ENCODE data around the gene CIBAR2. TPM values are rescaled to one million over a fixed set of nuclear protein-coding genes. Genes with fewer than 3 reads are reported as not detected.
A peak's percentile ranks its signal among the peaks of the same experiment; 100 is the strongest.

The CIBAR2 gene
- total RNA-seq, 1 experiment from 2014 or later: not detected

DNA sequence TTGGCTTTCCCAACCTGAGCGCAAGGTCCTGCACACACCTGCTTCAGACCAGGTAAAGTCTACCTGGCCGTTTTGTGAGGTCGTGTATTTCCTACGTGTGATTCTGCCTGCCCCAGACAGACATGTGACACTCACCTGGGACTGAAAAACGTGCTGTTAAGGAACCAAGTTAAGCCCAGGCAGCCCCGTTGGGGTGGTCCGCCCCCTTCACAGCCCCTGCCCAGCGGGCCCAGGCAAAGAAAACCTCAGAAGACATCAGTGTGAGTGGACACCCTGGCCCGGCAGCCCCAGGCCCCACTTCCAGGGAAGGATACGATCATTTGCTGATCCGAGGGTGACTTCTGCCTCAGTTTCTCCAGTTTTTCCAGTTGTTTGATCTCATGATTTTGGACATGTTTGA lies 4.7 kb downstream of the CIBAR2 start:
- no peaks in the 10 kb centered on the region for H4K20me1 ChIP-seq (ENCODE audit: insufficient read depth, low read depth, low read length)
- no peak overlapping the region for H3K4me3 ChIP-seq (ENCODE audit: low read length)
- H2AFZ ChIP-seq (ENCODE audit: low read length): no peak overlapping the region
- H3K4me1 ChIP-seq (ENCODE audit: low read length): peaks cover 7% of the 10 kb centered on the region; the same call in 1 of the 2 replicates
- no peak overlapping the region for H3K27ac ChIP-seq (ENCODE audit: low read length)
- H3K9me2 ChIP-seq (replicated peaks; ENCODE audit: insufficient read depth, low read length): no peaks in the 10 kb centered on the region
- no peaks in the 10 kb centered on the region for H3K27me3 ChIP-seq (ENCODE audit: low read length)
- H3K4me2 ChIP-seq (ENCODE audit: low read depth, low read length, poor library complexity, severe bottlenecking): no peak overlapping the region
- H3K36me3 ChIP-seq (ENCODE audit: insufficient read depth, low read length): no peaks in the 10 kb centered on the region
- H3K9me3 ChIP-seq (ENCODE audit: low read length): no peaks in the 10 kb centered on the region
- H3K79me2 ChIP-seq (ENCODE audit: low read length): no peaks in the 10 kb centered on the region
- DNase-seq: no peak
- H3K9ac ChIP-seq (ENCODE audit: low read length): no peak overlapping the region

DNA sequence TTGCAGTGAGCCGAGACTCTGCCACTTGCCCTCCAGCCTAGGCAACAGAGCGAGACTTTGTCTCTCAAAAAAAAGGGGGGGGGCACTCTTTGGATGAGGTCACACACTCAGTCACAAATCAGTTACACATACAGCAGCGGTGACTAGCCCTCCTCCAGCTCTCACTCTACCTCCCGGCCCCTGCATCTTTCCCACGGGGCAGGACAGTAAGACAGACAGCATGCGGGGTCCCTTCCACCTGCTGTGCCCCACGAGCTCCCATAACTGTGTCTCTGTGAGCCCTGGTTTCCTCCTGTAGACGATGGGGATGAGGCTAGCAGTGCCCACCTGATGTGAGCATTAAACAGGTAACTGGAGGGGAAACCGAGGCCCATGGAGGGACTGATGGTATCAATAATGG lies 5.2 kb downstream of the CIBAR2 start:
- Histone ChIP-seq H3K4me2 (ENCODE audit: low read depth, low read length, poor library complexity, severe bottlenecking) (no peak overlapping the region), H3K27me3 (ENCODE audit: low read length) (no peaks in the 10 kb centered on the region), H3K9me3 (ENCODE audit: low read length) (no peaks in the 10 kb centered on the region), H3K9me2 (replicated peaks; ENCODE audit: insufficient read depth, low read length) (no peaks in the 10 kb centered on the region), H3K27ac (ENCODE audit: low read length) (no peak overlapping the region), H3K4me3 (ENCODE audit: low read length) (no peak overlapping the region), H4K20me1 (ENCODE audit: insufficient read depth, low read depth, low read length) (no peaks in the 10 kb centered on the region), H3K9ac (ENCODE audit: low read length) (no peak overlapping the region), H3K79me2 (ENCODE audit: low read length) (no peaks in the 10 kb centered on the region), H3K36me3 (ENCODE audit: insufficient read depth, low read length) (no peaks in the 10 kb centered on the region), H3K4me1 (ENCODE audit: low read length) (peaks cover 7% of the 10 kb centered on the region; the same call in 1 of the 2 replicates), H2AFZ (ENCODE audit: low read length) (no peak overlapping the region)
- DNase-seq: no peak

DNA sequence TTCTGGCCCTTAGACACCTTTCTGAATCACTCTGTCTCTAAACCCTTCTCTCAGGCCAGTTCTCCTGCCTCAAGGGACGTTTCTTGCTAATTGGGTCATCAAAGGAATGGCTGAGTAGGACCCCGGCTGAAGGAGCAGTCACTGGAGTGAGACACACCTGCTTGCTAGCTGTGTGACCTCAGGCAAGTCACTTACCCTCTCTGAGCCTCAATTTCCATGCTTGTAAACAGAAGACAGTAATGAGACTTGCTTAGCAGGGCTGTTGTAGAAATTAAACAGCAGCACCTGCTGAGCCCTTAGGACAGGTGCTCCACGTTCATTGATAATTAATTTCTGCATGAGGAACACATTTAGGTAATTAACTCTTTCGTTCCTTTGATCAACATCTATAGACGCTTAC lies 6.8 kb downstream of the CIBAR2 start:
- Histone ChIP-seq H3K9ac (ENCODE audit: low read length) (no peak overlapping the region), H4K20me1 (ENCODE audit: insufficient read depth, low read depth, low read length) (no peaks in the 10 kb centered on the region), H2AFZ (ENCODE audit: low read length) (no peak overlapping the region), H3K9me2 (replicated peaks; ENCODE audit: insufficient read depth, low read length) (no peaks in the 10 kb centered on the region), H3K4me1 (ENCODE audit: low read length) (peaks cover 7% of the 10 kb centered on the region; the same call in 1 of the 2 replicates), H3K4me2 (ENCODE audit: low read depth, low read length, poor library complexity, severe bottlenecking) (no peak overlapping the region), H3K9me3 (ENCODE audit: low read length) (no peaks in the 10 kb centered on the region), H3K27ac (ENCODE audit: low read length) (no peak overlapping the region), H3K27me3 (ENCODE audit: low read length) (no peaks in the 10 kb centered on the region), H3K79me2 (ENCODE audit: low read length) (no peaks in the 10 kb centered on the region), H3K4me3 (ENCODE audit: low read length) (no peak overlapping the region), H3K36me3 (ENCODE audit: insufficient read depth, low read length) (no peaks in the 10 kb centered on the region)
- DNase-seq: no peak

DNA sequence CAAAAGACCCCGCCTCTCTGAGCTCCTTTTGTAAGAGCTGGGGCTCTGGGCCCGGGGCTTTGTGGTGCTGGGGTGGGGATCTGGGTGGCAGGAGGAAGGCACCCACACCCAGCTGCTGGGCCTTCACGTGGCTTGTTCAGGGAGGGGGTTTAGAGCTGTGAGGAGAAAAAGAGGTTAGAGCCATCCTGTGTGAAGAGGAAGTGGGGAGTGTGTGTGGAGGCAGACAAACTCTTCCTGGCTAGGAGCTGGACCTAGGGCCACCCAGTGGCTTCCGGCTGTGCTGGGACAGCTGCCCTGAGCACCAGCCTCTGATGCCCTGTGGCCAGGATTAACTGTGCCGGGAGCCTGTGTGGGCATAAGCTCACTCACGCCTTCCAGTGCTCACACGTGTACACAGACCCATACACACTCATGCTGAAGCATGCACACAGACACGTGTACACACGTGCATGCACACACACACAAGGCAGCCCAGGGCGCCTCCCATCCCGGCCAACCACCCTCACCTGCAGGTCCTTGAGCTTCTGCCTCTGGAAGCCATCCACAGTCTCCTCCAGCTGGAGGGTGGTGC lies 7.4 kb downstream of the CIBAR2 start:
- Histone ChIP-seq H3K4me2 (ENCODE audit: low read depth, low read length, poor library complexity, severe bottlenecking) (no peak overlapping the region), H3K9me3 (ENCODE audit: low read length) (no peaks in the 10 kb centered on the region), H3K27me3 (ENCODE audit: low read length) (no peaks in the 10 kb centered on the region), H3K36me3 (ENCODE audit: insufficient read depth, low read length) (no peaks in the 10 kb centered on the region), H3K79me2 (ENCODE audit: low read length) (no peaks in the 10 kb centered on the region), H3K9me2 (replicated peaks; ENCODE audit: insufficient read depth, low read length) (no peaks in the 10 kb centered on the region), H3K4me1 (ENCODE audit: low read length) (peaks cover 7% of the 10 kb centered on the region; the same call in 1 of the 2 replicates), H3K9ac (ENCODE audit: low read length) (no peak overlapping the region), H3K4me3 (ENCODE audit: low read length) (no peak overlapping the region), H2AFZ (ENCODE audit: low read length) (no peak overlapping the region), H4K20me1 (ENCODE audit: insufficient read depth, low read depth, low read length) (no peaks in the 10 kb centered on the region), H3K27ac (ENCODE audit: low read length) (no peak overlapping the region)
- DNase-seq: no peak

DNA sequence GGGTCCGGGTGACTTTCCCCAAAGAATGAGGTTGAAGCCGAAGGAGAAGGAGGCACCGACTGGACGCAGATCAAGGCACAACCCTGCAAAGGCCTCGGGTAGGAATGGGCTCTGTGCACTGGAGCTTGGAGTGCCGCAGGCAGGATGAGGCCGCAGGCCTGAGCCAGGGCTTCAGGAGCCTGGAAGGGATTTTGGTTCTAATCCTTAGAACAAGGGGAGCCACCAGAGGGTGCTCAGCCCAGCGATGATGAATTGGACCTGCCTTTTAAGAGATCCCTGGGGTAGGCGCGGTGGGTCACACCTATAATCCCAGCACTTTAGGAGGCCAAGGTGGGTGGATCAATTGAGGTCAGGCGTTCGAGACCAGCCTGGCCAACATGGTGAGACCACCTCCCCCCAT lies 8.1 kb downstream of the CIBAR2 start:
- Histone ChIP-seq H3K9me3 (ENCODE audit: low read length) (no peaks in the 10 kb centered on the region), H2AFZ (ENCODE audit: low read length) (no peak overlapping the region), H3K9me2 (replicated peaks; ENCODE audit: insufficient read depth, low read length) (no peaks in the 10 kb centered on the region), H3K36me3 (ENCODE audit: insufficient read depth, low read length) (no peaks in the 10 kb centered on the region), H3K9ac (ENCODE audit: low read length) (no peak overlapping the region), H3K4me3 (ENCODE audit: low read length) (no peak overlapping the region), H3K79me2 (ENCODE audit: low read length) (no peaks in the 10 kb centered on the region), H4K20me1 (ENCODE audit: insufficient read depth, low read depth, low read length) (no peaks in the 10 kb centered on the region), H3K4me1 (ENCODE audit: low read length) (peaks cover 7% of the 10 kb centered on the region; the same call in 1 of the 2 replicates), H3K27ac (ENCODE audit: low read length) (no peak overlapping the region), H3K27me3 (ENCODE audit: low read length) (no peaks in the 10 kb centered on the region), H3K4me2 (ENCODE audit: low read depth, low read length, poor library complexity, severe bottlenecking) (no peak overlapping the region)
- no peak for DNase-seq

DNA sequence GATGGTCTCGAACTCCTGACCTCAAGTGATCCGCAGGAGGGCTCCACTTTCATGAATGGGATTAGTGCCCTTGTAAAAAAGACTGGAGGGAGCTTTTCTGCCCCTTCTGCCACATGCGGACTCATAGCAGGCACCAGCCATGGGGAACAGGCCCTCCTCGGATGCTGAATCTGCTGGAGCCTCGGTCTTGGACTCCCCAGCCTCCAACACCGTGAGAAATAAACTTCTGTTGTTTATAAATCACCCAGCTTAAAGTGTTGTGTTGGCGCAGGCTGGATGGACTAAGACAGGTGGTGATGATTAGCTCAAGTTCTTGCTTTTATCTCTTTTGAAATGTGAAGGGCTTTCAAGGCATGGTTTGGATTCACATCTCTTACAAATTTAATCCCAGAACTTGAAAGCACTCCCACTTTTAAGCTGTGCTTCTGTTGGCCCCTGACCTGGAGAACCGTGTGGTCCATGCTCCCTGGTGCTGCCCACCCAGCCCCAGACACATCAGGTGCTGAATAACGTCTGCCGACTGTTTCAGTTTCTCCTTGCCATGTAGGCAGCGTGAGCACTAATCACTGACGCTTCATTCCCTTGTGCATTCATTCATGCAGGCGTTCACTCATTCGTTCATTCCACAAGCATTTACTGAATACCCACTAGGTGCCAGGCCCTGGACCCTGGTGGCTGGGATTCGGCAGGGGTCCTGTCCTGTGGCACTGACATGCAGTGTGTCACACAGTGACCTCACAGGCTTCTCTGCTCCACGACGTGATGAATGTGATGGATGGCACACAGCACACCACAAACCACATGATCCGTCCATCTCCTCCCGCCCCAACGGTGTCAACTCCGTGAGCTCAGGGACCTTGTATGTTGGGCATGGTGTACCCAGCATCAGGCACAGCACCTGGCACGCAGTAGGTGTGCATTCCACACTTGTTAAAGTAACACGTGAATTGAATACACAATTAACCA lies 8.9 kb downstream of the CIBAR2 start:
- peak; percentile 53 for DNase-seq
- H3K9me3 ChIP-seq (ENCODE audit: low read length): no peaks in the 10 kb centered on the region
- H4K20me1 ChIP-seq (ENCODE audit: insufficient read depth, low read depth, low read length): no peaks in the 10 kb centered on the region
- H3K4me2 ChIP-seq (ENCODE audit: low read depth, low read length, poor library complexity, severe bottlenecking): no peak overlapping the region
- no peaks in the 10 kb centered on the region for H3K36me3 ChIP-seq (ENCODE audit: insufficient read depth, low read length)
- H3K4me1 ChIP-seq (ENCODE audit: low read length): peaks cover 7% of the 10 kb centered on the region; the same call in 1 of the 2 replicates
- no peak overlapping the region for H3K9ac ChIP-seq (ENCODE audit: low read length)
- no peak overlapping the region for H2AFZ ChIP-seq (ENCODE audit: low read length)
- no peaks in the 10 kb centered on the region for H3K79me2 ChIP-seq (ENCODE audit: low read length)
- H3K4me3 ChIP-seq (ENCODE audit: low read length): no peak overlapping the region
- H3K27ac ChIP-seq (ENCODE audit: low read length): no peak overlapping the region
- no peaks in the 10 kb centered on the region for H3K9me2 ChIP-seq (replicated peaks; ENCODE audit: insufficient read depth, low read length)
- H3K27me3 ChIP-seq (ENCODE audit: low read length): no peaks in the 10 kb centered on the region

DNA sequence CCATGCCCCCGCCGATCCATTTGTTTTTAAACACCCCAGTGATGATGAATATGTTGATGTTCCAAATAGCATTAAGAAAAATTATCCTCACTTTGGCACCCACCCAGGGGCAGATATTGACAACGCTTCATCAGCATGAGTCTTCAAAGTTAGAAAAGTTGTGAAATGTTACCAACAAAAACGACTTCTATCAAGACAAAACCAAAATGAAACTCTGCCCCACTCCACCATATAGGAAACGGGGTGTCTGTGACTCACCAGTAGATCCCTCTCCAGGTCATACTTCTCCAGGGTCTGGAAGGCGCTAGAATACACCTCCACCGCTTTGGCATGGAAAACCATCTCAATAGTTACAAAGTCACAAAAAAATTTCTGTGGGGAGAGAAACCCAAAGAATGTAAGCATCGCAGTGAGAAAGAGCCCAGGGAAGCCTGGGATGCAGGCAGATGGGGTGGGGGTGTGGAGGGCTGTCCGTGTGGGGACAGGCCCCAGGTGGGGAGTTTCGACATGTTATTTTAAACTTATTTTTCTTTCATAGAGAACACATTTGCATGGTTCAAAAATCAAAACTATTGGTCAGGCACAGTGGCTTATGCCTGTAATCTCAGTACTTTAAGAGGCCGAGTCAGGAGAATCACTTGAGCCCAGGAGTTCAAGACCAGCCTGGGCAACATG lies 10.2 kb downstream of the CIBAR2 start:
- Histone ChIP-seq H3K4me1 (ENCODE audit: low read length) (peaks cover 7% of the 10 kb centered on the region; the same call in 1 of the 2 replicates), H4K20me1 (ENCODE audit: insufficient read depth, low read depth, low read length) (no peaks in the 10 kb centered on the region), H3K27me3 (ENCODE audit: low read length) (no peaks in the 10 kb centered on the region), H2AFZ (ENCODE audit: low read length) (no peak overlapping the region), H3K79me2 (ENCODE audit: low read length) (no peaks in the 10 kb centered on the region), H3K4me3 (ENCODE audit: low read length) (no peak overlapping the region), H3K27ac (ENCODE audit: low read length) (no peak overlapping the region), H3K36me3 (ENCODE audit: insufficient read depth, low read length) (no peaks in the 10 kb centered on the region), H3K9me3 (ENCODE audit: low read length) (no peaks in the 10 kb centered on the region), H3K9me2 (replicated peaks; ENCODE audit: insufficient read depth, low read length) (no peaks in the 10 kb centered on the region), H3K4me2 (ENCODE audit: low read depth, low read length, poor library complexity, severe bottlenecking) (no peak overlapping the region), H3K9ac (ENCODE audit: low read length) (no peak overlapping the region)
- no peak for DNase-seq

DNA sequence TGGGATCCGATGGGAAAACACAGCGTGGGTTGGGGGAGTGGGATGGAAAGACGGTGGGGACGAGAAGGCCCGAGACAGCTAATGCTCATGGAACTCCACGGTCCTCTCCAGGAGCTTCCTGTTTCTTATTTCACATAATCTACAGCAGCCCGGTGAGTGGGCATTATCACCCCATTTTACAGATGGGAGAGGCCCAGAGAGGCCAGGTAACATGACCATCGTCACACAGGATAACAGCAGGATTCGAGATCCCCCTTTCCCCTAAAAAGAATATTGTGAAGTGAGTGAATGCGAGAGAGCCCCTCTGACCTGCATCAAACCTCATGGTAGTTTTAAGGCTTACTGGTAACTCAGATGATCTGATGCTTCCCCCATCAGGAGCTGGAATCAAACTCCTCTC lies 12.0 kb downstream of the CIBAR2 start:
- no peaks in the 10 kb centered on the region for H4K20me1 ChIP-seq (ENCODE audit: insufficient read depth, low read depth, low read length)
- H3K36me3 ChIP-seq (ENCODE audit: insufficient read depth, low read length): no peaks in the 10 kb centered on the region
- no peak overlapping the region for H3K27ac ChIP-seq (ENCODE audit: low read length)
- no peaks in the 10 kb centered on the region for H3K9me2 ChIP-seq (replicated peaks; ENCODE audit: insufficient read depth, low read length)
- no peaks in the 10 kb centered on the region for H3K9me3 ChIP-seq (ENCODE audit: low read length)
- H3K79me2 ChIP-seq (ENCODE audit: low read length): no peaks in the 10 kb centered on the region
- H3K4me1 ChIP-seq (ENCODE audit: low read length): peaks cover 7% of the 10 kb centered on the region; the same call in 1 of the 2 replicates
- no peak for DNase-seq
- H3K4me3 ChIP-seq (ENCODE audit: low read length): no peak overlapping the region
- no peak overlapping the region for H3K9ac ChIP-seq (ENCODE audit: low read length)
- no peak overlapping the region for H3K4me2 ChIP-seq (ENCODE audit: low read depth, low read length, poor library complexity, severe bottlenecking)
- no peak overlapping the region for H2AFZ ChIP-seq (ENCODE audit: low read length)
- H3K27me3 ChIP-seq (ENCODE audit: low read length): no peaks in the 10 kb centered on the region
